Left kidney (tissue), 2 donors: Measurements from ENCODE around the gene SLC22A4. TPM values are rescaled to one million over a fixed set of nuclear protein-coding genes. Genes with fewer than 3 reads are reported as not detected.
A peak's percentile ranks its signal among the peaks of the same experiment; 100 is the strongest.

ENCODE experiments used
- DNase-seq: peaks from one replicate; pipeline ENCODE4 v3.0.0-alpha.2; 2013
- polyA plus RNA-seq: library from polyadenylated mRNA; unstranded; fragments of 120-200 nt; gene quantifications from one replicate; pipeline ENCODE4 v1.2.1, GENCODE V29; 2013; ENCODE audit not compliant: insufficient read length

SLC22A4 gene
- polyA plus RNA-seq, 1 donor: 7.6 TPM

DNA sequence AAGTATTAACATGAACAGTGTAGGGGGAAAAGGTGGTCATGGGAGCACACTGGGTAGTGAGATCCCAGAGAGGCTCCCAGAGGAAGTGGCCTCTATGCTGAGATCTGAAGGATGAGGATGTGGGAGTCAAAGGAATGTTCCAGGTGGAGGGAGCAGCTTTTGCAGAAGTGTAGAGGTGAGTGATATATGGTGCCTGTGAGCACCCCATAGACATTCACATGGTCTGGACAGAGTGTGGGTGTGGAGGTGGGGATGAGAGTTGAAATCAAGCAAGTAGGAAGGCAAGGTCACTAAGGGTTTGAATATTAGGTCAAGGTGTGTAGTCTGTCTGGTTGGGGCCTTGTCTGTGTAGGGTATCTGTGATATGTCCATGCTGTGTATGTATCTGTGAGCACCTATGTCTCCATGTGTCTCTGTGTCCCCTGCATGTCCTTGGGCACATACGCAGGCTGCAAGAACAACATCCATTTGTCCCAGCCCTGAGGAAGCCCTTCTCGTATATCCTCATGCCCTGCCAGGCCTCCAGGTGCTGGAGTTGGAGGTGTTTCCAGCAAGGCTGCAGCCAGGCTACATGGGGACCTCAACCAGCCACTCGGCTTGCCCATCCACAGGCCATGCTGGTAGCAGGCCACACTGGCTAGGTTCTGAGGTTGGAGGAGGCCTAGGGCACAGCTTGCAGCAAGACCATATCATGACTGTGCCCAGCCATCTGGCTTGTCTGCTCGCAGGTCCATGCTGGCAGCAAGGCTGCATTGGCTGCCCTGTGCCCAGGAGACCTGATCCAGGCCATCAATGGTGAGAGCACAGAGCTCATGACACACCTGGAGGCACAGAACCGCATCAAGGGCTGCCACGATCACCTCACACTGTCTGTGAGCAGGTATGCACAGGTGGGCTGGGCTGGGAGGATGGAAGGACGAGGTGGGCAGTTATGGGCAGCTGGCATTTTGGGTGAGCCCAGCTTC, 32.0 kb upstream of the SLC22A4 start:
- DNase-seq: no peak

DNA sequence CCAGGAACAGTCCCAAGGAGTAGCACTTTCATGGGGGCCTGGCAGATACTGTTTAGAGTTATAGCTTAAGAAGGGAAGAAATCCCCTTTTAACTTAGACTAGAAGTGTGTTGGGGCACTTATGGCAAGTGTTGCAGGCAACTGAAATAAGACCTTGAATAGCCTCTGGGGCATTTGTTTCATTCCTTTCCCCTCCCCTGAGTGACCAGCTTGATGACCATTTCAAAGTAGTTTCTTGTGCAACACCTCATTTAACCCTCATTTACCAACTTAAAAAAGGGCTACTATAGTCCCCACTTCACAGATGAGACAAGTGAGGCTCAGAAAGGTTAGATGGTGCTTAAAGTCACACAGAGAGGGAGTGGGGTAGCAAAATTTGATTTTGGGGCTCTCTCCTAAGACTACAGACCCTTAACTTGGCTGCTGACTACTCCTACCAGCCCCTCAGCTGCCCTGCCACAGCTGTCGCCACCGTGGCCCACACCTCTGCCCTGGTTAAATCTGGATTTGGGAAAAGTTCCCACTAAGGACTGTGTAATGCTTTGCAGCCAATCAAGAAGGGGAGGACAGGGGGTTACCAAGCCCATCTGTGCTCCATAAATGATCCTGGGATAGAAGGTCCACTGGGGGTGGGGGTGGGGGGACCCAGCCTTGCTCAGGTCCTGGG, 31.2 kb upstream of the SLC22A4 start:
- DNase-seq: no peak

DNA sequence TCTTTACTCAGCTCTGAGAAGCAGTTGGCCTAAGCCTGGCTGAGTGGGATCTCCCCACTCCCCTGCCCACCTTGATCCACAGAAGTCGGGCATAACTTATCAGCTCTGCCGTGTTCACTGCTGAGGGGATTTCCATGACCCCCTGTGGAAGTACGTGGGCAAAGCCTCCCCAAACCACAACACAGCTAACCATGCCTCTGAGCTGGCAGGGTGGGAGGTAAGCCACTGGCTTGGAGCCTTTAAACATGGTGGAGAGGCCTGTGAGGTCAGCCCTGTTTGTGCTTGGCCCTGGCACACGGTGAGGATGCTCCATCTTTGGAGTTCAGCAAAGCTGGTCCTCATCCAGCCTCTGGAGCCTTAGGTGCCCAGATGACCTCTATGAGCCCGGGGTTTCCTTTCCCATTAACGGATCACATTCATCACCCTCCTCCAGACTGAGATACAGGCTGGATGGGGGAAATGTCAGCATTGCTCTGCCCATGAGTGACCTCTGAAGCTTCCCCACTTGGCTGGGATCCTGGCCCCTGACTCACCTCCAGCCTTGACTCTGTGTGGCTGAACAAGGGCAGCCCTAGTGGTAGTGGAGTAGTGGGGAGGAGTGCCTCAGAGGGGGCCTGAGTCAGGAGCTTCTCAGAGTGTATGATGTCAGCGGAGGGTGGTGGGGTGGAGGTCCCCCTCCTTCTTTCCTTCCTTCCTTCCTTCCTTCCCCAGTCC, 30.5 kb upstream of the SLC22A4 start:
- no peak for DNase-seq

DNA sequence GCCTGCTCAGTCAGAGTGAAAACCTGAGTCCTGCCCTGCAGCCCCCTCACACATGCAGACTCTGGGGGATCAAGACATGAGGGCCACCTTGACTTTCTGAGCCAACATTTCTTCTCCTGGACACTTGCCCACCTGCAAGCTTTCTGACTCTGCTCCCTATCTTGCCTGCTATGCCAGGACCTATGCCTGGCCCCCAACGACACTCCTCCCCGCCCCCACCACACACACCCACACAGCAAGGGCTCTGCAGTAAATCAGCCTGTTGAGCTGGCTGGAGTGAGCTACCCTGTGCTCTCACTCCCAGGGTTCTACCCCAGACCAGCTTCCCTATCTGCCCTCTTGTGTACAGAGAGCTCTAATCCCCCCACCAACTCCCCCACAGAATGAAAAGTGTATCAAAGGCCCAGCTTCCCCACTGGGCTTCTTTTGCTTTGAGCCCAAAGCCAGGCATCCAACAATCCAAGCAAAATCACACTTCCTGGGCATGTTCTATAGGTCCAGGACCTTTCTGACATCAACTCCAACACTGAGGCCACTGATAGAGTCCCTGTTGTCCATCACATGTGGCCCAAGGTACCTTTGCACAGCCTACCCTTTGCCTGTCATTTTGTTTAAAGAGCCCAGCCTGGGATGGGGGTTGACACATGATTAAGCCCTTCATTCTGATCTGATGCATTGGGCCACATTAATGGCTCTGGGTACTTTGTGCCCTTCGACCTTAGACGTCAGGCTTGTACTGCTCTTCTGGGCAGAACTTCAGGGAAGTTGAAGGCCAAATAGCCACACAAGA, 29.5 kb upstream of the SLC22A4 start:
- DNase-seq: no peak

DNA sequence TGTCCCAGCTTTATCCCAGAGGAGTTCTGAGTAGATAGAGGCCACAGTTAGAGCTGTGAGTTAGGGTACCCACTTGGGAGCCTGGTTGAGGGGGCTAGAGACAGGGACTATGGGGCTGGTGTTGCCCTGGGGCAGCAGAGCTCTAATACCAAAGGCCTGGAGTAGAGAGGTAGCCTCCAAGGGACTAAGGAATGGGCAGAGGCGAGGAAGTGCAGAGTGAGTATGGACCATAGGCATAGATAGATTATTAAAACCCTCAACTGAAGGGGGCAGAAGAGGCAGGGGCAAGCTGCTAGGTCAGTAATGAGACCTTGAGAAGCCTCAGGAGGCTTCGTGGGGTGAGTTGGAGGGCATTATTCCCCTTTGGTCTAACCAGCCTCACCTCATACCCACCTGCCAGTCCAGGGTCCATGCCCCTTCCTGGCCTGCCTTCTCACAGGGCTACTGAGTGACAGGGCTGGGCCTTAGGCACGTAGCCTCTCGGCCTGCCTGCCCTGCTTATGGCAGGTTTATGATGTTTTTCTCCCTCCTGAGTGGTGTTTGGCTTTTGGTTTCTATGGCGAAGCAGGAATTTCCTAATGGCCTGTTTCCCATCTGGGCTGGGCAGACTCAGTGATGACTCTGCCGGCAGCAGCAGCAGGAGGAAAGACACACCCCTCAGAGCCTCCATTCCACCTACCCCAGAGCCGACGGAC, 28.7 kb upstream of the SLC22A4 start:
- peak; percentile 73 for DNase-seq

DNA sequence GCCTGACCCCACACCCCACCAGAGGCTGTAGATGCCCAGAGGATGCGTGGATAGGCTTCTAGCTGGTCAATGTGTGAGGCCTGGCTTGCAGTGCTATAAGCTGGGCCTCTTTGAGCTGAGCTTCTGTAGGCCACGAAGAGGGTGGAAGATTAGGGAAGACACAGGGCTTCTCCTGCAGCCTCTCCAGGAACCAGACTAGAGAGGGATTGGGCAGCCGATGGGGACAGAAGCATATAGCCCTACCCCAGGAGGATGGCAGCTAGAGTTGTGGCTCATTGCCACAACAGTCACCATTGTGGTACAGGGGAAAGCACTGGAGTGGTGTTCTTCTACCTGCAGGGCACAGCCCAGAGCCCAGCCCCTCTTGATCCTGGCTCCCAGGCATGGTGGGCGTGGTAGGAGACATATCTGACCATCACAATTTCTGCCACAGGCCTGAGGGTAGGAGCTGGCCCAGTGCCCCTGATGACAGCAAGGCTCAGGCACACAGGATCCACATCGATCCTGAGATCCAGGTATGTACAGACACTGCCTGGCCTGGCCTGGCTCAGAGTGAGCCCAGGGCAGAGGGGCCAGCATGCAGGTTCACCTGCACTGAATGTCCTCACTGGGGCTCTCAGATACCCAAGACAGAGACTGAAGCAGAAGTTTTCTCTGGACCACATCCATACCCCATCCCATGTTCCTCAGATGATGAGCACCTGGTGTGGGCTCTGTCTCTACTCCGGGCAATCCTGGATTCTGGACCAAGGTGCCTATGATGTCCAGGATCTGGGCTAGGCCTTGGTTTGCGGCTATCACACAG, 28.0 kb upstream of the SLC22A4 start:
- no peak for DNase-seq

DNA sequence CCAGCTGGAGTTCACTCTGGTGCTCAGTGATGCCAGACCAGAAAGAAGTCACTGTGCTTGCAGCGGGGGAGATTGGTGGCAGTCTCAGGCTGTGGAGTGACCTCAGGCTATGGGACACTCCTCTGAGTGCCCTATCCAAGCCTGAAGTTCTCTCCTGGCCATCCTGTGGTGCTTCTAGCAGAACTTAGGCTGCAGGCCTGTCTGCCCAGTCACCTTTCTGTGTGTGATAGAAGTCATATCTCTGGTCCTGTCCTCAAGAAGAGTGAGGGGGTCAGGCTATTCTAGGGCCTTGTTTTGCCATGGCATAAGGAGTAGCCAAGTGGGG, 27.4 kb upstream of the SLC22A4 start:
- DNase-seq: no peak

DNA sequence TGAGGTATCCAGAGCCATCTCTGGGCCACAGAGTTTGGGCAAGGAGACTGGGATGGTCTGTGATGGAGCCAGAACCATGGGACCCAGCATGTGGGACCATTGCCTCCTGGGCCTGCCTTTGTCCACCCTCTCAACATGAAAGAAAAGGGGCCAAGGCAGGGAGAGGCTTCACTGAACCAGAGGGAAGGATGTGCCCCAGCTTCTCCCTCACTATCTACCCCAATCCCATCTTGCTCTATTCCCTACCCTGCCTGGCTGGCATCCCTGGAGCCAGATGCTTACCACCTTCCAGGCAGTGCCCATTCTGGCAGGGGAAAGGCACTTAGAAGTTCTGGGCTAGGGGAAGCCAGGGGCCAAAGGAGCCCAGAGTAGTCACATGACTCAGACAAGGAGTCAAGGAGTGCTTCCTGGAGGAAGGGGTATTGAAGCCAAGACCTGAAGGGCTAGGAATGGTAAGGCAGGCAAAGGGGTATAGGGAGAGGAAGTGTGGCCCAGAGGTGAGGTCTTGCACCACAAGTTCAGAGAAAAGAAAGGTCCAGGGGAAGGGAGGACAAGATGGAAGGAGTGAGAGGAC, 26.9 kb upstream of the SLC22A4 start:
- DNase-seq: no peak

DNA sequence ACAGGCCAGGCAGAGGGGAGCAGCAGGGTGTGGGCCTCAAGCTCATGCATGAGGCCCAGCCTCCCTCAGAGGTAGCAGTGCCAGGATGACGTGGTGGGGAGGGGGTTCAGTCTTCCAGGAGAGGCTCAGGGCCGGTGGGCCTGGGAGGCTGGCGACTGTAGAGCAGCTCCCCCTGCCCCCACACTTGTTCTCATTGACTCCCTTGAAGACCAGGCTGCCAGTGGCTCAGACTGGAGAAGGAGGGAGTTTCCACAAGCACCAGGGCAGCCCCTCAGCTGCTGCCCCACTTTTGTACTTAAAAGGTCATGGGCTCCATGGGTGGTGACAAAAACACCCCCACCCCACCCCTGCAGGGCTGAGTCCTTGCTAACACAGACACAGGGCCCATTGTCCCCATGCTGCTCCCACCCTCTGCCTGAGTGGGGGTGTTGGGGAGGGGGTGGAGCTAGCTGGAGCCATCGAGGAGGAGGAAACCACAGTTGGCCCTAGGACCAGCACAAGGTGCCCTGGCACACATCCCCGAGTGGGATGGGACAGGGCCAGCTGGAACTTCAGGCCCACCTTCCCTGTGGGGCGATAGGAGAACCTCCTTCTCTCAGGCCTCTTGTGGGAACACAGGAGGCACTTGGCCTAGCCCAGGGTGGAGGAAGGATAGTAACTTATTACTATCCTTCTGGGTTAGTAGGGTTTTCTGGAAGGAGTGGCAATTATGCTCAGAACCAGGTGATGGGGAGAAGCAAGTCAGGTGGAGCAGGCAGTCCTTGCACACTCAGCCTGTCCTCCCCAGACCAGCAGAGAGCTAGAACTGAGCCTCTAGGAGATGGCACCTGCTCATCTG, 26.0 kb upstream of the SLC22A4 start:
- DNase-seq: no peak

DNA sequence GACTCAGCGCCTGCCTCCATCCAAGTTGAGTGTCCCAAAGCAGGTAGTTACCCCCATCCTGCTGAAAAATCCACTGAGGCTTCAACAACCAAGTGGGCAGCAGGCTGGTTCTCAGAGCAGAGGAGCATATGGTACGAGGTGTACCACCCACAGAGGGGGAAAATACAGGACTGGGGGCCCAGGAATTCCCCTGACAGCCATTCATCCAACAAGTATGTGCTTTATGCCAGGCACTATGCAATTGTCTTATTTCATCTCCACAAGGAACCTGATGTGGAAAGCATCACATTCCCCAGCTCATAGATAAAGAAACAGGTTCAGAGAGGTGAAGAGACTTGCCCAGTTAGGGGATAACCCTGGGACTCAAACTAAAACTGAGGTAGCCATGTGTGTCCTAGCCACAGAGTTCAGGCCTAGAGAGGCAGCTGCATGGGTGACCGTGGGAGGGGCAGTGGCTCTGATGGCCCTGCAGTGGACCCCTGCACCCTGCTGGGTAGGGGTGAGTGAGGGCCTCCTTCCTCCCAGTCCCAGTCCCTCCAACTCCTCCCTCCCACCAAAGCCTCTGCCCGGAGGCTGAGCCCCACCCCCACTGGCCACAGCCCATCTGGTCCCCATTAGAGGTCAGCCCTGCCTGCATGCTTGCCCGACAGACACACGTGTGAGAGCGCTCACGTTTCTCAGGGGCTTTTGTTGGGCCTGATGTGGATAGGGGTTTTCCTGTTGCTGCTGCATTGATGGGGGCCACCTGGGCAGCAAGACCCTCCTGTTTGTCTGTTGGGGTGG, 25.2 kb upstream of the SLC22A4 start:
- DNase-seq: no peak

DNA sequence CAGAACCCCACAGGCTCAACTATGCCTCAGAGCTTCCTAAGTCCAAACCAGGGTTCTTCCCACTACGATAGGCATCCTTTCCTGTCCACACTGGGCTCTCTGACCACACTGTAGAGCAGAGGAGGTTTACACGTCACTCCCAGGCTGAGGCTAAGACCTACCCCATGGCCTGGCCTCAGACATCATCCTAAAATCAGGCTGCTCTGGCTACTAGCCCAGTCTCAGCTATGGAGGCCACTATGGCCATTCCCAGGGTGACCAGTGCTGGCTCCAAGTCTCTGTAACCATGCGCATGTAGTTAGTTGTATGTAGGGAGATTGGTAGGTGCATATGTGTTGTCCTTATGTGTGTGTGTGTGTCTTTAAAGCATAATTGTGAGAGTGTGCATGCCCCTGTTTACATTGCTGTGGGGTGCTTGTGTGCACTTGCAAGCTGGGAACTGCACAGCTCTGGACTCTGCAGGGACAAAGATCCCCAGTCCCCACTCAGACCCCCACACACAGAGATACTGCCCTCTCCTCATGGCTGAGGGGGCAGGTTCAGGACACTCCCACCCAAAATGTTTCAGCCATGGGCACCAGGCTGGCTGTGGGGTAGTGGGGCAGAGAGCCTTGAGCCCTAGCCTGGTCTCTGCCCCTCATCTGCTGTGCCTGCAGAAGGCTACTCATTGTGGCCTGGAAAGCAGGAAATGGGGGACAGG, 24.4 kb upstream of the SLC22A4 start:
- no peak for DNase-seq

DNA sequence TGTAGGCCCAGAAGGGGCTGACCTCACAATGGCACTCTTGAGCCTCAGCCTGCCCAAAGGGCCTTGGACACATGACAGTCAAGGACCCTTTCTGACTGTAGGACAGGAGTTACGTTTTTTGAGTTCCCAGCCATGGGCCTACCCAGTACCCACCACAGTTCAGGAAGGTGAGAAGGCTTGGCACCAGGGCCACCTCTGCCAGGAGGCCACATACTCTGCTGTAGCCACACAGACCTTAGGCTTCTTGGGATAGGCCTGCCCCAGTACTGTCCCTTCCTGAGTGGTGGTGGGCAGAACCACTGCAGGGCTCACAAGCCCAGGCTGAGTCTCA, 23.9 kb upstream of the SLC22A4 start:
- DNase-seq: no peak

DNA sequence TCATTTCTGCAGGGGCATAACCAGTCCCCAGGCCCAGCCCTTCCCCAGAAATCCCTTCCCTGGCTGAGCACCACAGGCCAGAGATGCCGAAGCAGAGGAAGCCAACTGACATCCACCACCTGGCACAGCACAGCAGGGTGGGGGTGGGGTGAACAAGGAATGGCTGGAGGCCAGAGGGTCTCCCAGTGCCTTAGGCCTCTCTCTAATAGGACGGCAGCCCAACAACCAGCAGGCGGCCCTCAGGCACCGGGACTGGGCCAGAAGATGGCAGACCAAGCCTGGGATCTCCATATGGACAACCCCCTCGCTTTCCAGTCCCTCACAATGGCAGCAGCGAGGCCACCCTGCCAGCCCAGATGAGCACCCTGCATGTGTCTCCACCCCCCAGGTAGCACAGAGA, 23.5 kb upstream of the SLC22A4 start:
- no peak for DNase-seq

DNA sequence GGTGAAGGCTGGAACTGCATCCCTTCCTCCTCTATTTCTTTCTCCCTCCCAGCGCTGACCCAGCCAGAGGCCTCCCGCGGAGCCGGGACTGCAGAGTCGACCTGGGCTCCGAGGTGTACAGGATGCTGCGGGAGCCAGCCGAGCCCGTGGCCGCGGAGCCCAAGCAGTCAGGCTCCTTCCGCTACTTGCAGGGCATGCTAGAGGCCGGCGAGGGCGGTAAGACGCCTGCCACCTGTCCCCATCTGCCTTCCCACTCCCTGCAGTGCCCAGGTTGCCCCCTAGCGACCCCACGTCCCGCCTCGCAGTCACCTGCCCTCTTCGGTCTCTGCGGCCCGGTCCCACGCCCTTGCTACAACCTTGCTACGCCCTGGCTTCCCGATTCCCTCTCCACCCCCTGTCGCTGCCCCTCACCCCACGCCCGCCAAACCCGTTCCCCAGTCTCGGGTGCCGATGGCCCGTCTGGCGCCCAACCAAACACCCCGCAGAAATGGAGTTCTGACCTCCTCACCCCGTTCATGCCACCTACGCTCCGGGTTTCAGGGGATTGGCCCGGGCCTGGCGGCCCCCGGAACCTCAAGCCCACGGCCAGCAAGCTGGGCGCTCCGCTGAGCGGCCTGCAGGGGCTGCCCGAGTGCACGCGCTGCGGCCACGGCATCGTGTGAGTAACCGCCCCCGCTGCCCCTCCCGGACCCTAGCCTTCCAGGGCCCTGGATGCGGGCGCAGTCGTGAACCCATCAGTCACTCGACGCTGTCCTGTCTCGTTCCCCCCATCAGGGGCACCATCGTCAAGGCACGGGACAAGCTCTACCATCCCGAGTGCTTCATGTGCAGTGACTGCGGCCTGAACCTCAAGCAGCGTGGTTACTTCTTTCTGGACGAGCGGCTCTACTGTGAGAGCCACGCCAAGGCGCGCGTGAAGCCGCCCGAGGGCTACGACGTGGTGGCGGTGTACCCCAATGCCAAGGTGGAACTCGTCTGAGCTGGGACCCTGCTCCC, 22.6 kb upstream of the SLC22A4 start:
- no peak for DNase-seq

DNA sequence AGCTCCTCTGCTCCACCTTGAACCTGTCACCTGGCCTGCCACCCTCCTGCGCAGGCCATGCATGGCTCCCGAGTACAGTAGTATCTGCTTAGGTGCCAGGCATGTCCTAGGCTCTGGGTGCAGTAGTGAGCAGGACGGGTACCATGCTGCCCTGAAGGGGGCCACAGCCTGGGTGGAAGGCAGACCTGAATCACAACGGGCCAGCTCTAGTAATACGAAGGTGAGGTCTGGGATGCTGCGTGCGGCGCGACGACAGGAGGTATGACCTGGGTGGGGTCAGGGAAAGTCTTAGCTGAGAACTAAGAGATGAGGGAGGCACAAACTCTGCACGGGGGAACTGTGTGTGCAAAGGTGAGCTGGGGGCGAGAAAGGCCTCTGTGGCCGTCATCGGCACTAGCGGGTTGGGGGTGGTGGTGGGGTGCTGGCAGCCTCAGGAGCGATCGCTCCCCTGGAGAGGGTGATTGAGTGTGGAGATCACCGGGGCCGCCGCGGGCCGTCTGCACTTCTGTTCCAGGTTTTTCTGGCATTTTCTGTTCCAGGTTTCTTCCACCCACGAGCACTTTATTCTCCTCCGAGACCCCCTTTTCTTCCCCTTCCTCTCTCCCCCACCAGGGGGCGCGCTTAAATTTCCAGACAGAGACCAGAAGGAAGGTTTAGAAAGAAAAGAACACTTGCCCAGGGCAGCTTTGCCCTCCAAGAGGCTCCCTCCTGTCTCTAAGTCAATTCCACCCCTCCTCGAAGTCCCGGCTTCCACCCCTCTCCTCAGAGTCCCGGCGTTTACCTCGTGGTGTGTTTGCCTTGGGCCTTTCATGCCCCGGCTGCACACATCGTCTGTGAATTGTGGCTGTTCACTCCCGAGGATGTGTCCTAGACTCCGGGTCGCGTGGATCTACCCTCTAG, 21.6 kb upstream of the SLC22A4 start:
- DNase-seq: no peak

DNA sequence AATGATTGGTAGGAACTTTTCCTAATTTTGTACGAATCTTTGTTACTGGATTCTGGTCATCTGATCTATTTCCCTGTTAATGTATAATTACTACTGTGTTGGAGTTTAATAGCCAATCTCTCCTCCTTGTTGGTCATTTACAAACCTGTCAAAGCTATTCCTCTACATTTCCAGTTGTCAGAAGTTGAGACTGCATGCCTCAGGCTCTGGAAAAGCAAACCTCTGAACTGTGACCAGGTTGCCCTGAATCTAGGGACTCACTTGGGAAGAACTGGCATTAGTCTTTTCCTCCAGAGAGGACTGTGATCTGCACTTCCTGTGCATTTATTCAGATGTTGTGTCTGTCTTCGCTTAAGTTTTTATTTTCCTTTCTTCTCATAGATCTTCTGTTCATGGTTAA, 20.6 kb upstream of the SLC22A4 start:
- DNase-seq: no peak
